Measurements from ENCODE around the gene HOXC10.

- no peak for TF ChIP-seq CTCF (IDR thresholded peaks at IDR 0.05)
- TF ChIP-seq POLR2A (IDR thresholded peaks at IDR 0.05), result no peak
Observed at GRCh38 chr12:53953831-53954693, 30.9 kb upstream of the HOXC10 start.
